ENCODE measurements around the gene NR3C1.

The NR3C1 gene

DNA sequence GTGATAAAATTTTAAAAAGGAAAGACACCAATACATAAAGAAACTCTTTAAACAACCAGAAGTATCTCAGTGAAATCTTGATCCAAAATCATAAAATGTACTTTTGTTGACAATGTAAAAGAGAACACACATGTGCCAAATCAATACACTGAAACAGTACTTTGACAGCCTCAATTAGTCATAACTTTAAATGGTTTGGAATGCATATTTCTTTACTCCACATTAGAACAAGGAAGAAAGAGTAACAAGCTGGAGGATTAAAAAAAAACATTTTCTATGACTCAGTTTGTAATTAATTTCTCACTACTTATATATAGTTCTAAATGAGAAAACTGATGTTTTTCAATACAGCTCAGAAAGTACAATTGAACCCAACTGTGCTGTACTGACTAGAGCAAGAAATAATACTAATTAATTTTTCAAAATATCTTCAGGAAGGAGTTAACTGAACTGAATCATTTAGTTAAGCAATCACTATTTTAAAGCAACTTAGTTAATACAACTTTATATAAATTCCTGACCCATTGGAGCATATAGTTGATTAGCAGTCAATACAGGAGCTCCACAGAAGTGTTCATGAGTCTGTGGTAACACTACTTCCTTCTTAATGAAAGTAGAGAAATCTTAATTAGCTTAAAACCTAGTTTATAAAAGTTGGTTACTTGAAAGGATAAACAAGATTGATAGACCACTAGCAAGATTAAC, 101.0 kb downstream of the NR3C1 start:
- no peaks in the 10 kb centered on the region for H3K9me3 ChIP-seq (ENCODE audit: insufficient read depth, low read depth, low read length)
- no peak overlapping the region for H3K9ac ChIP-seq (ENCODE audit: low read depth, low read length)
- no peaks in the 10 kb centered on the region for H3K27me3 ChIP-seq (ENCODE audit: insufficient read depth, low read length)
- H3K4me3 ChIP-seq (ENCODE audit: low read length): no peak overlapping the region
- H3K36me3 ChIP-seq (ENCODE audit: insufficient read depth, low read length): no peaks in the 10 kb centered on the region
- H3K27ac ChIP-seq (ENCODE audit: low read depth, low read length): no peak overlapping the region
- H3K4me1 ChIP-seq (ENCODE audit: insufficient read depth, low read length): no peaks in the 10 kb centered on the region

DNA sequence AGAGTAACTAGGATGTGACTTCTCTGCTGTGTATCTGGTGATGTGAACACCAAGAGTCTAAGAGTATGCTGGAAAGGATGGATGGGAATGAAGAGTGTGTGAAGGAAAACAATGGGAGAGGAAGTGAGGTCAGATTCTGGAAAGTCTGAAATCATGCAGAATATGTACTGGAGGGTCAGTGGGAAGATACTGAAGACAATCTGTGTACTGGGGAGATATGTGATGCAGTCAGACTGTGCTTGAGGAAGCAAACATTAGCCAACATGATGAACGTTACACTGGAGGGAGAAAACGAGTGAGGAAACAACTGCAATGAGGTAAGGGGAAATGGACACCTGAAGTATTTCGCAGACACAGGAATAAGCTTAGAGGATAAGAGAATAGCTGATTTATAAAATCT, 105.7 kb downstream of the NR3C1 start:
- H3K27me3 ChIP-seq (ENCODE audit: insufficient read depth, low read length): no peaks in the 10 kb centered on the region
- H3K4me3 ChIP-seq (ENCODE audit: low read length): no peak overlapping the region
- no peaks in the 10 kb centered on the region for H3K4me1 ChIP-seq (ENCODE audit: insufficient read depth, low read length)
- no peak overlapping the region for H3K27ac ChIP-seq (ENCODE audit: low read depth, low read length)
- no peaks in the 10 kb centered on the region; the same call in 1 of the 2 replicates for H3K36me3 ChIP-seq (ENCODE audit: insufficient read depth, low read length)
- 96% methylated on average over 3 of the region's 3 CpGs for WGBS
- no peaks in the 10 kb centered on the region for H3K9me3 ChIP-seq (ENCODE audit: insufficient read depth, low read depth, low read length)
- H3K9ac ChIP-seq (ENCODE audit: low read depth, low read length): no peak overlapping the region

DNA sequence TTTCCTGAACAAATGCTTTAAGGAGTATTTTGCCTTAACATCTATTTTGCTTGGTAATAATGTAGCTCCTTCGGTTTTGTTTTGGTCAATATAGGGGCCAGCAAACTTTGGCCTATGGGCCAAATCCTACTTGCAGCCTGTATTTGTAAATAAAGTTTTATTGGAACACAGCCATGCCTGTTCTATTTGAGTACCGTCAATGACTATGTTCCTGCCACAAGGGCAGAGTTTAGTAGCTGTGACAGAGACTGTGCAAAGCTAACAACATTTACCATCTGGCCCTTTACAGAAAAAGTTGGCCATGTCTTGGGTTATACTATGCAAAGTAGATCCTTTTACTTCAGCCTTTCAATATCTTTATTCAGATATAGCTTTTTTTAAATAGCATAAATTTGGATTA, 113.4 kb downstream of the NR3C1 start:
- H3K36me3 ChIP-seq (ENCODE audit: insufficient read depth, low read length): no peaks in the 10 kb centered on the region
- WGBS: 90% methylated on average over 2 of the region's 2 CpGs
- H3K4me1 ChIP-seq (ENCODE audit: insufficient read depth, low read length): no peaks in the 10 kb centered on the region
- no peak overlapping the region for H3K27ac ChIP-seq (ENCODE audit: low read depth, low read length)
- no peaks in the 10 kb centered on the region for H3K9me3 ChIP-seq (ENCODE audit: insufficient read depth, low read depth, low read length)
- H3K4me3 ChIP-seq (ENCODE audit: low read length): no peak overlapping the region
- H3K9ac ChIP-seq (ENCODE audit: low read depth, low read length): no peak overlapping the region
- no peaks in the 10 kb centered on the region for H3K27me3 ChIP-seq (ENCODE audit: insufficient read depth, low read length)

DNA sequence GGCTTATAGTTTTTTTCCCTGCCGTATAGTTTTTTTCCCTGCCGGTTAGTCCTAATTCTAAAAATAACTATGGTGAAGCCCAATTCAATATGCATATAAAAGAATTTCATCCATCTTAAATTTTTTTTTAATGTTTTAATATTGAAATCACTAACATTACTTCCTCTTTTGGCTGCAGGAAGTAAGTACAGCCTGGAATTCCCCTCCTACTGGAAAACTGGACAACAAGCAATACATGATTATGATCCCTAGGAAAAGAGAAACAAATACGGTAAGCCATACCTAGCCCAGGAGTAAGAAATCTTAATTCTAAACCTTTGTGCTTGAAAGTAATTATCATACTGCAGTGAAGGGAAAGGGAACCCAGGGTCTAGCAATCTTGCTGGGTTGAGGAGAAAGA, 119.0 kb downstream of the NR3C1 start:
- 0 out of 2 replicates have a peak, but pooled peaks cover 2% of the 10 kb centered on the region for H3K36me3 ChIP-seq (ENCODE audit: insufficient read depth, low read length)
- no peaks in the 10 kb centered on the region for H3K27me3 ChIP-seq (ENCODE audit: insufficient read depth, low read length)
- peaks cover 3% of the 10 kb centered on the region; the same call in 1 of the 2 replicates for H3K9me3 ChIP-seq (ENCODE audit: insufficient read depth, low read depth, low read length)
- H3K27ac ChIP-seq (ENCODE audit: low read depth, low read length): no peak overlapping the region
- 100% methylated on average over 3 of the region's 3 CpGs for whole genome bisulfite sequencing
- H3K4me3 ChIP-seq (ENCODE audit: low read length): no peak overlapping the region
- H3K4me1 ChIP-seq (ENCODE audit: insufficient read depth, low read length): 0 out of 2 replicates have a peak, but pooled peaks cover 5% of the 10 kb centered on the region
- H3K9ac ChIP-seq (ENCODE audit: low read depth, low read length): no peak overlapping the region

DNA sequence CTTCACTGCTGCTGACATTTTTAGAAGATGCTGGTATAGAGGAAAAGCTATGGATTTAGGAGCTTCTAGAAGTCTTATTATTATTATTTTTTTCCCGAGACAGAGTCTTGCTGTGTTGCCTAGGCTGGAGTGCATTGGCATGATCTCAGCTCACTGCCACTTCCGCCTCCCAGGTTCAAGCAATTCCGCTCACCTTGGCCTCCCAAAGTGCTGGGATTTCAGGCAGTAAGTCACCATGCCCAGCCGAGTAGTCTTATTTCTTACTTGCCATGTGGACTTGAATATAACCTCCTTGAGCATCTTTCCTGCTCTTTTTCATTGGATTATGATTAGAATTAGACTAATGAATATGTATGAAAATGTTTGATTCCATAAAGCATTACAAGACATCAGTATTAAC, 119.5 kb downstream of the NR3C1 start:
- H3K27ac ChIP-seq (ENCODE audit: low read depth, low read length): no peak overlapping the region
- H3K4me3 ChIP-seq (ENCODE audit: low read length): no peak overlapping the region
- H3K27me3 ChIP-seq (ENCODE audit: insufficient read depth, low read length): no peaks in the 10 kb centered on the region
- 94% methylated on average over 4 of the region's 4 CpGs for WGBS
- H3K9ac ChIP-seq (ENCODE audit: low read depth, low read length): no peak overlapping the region
- peaks cover 3% of the 10 kb centered on the region; the same call in 1 of the 2 replicates for H3K9me3 ChIP-seq (ENCODE audit: insufficient read depth, low read depth, low read length)
- 0 out of 2 replicates have a peak, but pooled peaks cover 2% of the 10 kb centered on the region for H3K36me3 ChIP-seq (ENCODE audit: insufficient read depth, low read length)
- H3K4me1 ChIP-seq (ENCODE audit: insufficient read depth, low read length): 0 out of 2 replicates have a peak, but pooled peaks cover 11% of the 10 kb centered on the region

- H3K27me3 ChIP-seq (ENCODE audit: insufficient read depth, low read length): no peaks in the 10 kb centered on the region
- H3K9ac ChIP-seq (ENCODE audit: low read depth, low read length): no peak overlapping the region
- WGBS: 100% methylated on average over 1 of the region's 3 CpGs
- 0 out of 2 replicates have a peak, but pooled peaks cover 11% of the 10 kb centered on the region for H3K4me1 ChIP-seq (ENCODE audit: insufficient read depth, low read length)
- peaks cover 3% of the 10 kb centered on the region; the same call in 1 of the 2 replicates for H3K9me3 ChIP-seq (ENCODE audit: insufficient read depth, low read depth, low read length)
- H3K4me3 ChIP-seq (ENCODE audit: low read length): no peak overlapping the region
- H3K36me3 ChIP-seq (ENCODE audit: insufficient read depth, low read length): 0 out of 2 replicates have a peak, but pooled peaks cover 2% of the 10 kb centered on the region
- H3K27ac ChIP-seq (ENCODE audit: low read depth, low read length): no peak overlapping the region
Measured at GRCh38 chr5:143281226-143281625, 122.3 kb downstream of the NR3C1 start.

DNA sequence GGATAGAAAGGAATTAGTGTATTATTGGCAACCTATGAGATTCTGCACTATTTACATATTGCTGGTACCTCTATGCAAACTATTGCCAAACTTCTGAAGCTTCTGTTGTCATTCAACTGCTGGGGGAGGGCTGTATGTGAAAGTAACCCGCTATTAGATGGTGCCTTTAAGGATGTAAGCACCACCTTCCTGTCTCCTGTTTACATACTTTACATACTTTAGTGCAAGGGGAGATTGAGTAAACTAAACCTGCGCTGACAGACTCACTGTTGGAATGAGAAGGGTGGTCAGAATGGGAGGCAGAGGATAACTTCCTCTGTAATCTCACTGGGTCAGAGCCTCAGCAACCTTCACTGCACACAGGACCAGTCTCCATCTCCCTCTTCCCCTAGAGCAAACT, 123.8 kb downstream of the NR3C1 start:
- Histone ChIP-seq H3K27ac (ENCODE audit: low read depth, low read length) (no peak overlapping the region), H3K4me1 (ENCODE audit: insufficient read depth, low read length) (0 out of 2 replicates have a peak, but pooled peaks cover 11% of the 10 kb centered on the region), H3K9ac (ENCODE audit: low read depth, low read length) (no peak overlapping the region), H3K4me3 (ENCODE audit: low read length) (no peak overlapping the region), H3K9me3 (ENCODE audit: insufficient read depth, low read depth, low read length) (peaks cover 3% of the 10 kb centered on the region; the same call in 1 of the 2 replicates), H3K27me3 (ENCODE audit: insufficient read depth, low read length) (no peaks in the 10 kb centered on the region), H3K36me3 (ENCODE audit: insufficient read depth, low read length) (0 out of 2 replicates have a peak, but pooled peaks cover 2% of the 10 kb centered on the region)
- 0% methylated on average over 1 of the region's 2 CpGs for WGBS

GRCh38 chr5:143277536-143277935, 126.0 kb downstream of the NR3C1 start:
- H3K9me3 ChIP-seq (ENCODE audit: insufficient read depth, low read depth, low read length): no peaks in the 10 kb centered on the region
- no peaks in the 10 kb centered on the region for H3K27me3 ChIP-seq (ENCODE audit: insufficient read depth, low read length)
- H3K36me3 ChIP-seq (ENCODE audit: insufficient read depth, low read length): no peaks in the 10 kb centered on the region
- H3K4me1 ChIP-seq (ENCODE audit: insufficient read depth, low read length): 0 out of 2 replicates have a peak, but pooled peaks cover 11% of the 10 kb centered on the region
- H3K4me3 ChIP-seq (ENCODE audit: low read length): no peak overlapping the region
- H3K9ac ChIP-seq (ENCODE audit: low read depth, low read length): no peak overlapping the region
- WGBS: 95% methylated on average over 2 of the region's 2 CpGs
- H3K27ac ChIP-seq (ENCODE audit: low read depth, low read length): no peak overlapping the region

- Histone ChIP-seq H3K36me3 (ENCODE audit: insufficient read depth, low read length) (no peaks in the 10 kb centered on the region), H3K9me3 (ENCODE audit: insufficient read depth, low read depth, low read length) (no peaks in the 10 kb centered on the region), H3K27me3 (ENCODE audit: insufficient read depth, low read length) (no peaks in the 10 kb centered on the region), H3K9ac (ENCODE audit: low read depth, low read length) (no peak overlapping the region), H3K27ac (ENCODE audit: low read depth, low read length) (no peak overlapping the region), H3K4me3 (ENCODE audit: low read length) (no peak overlapping the region), H3K4me1 (ENCODE audit: insufficient read depth, low read length) (0 out of 2 replicates have a peak, but pooled peaks cover 11% of the 10 kb centered on the region)
- WGBS: 94% methylated on average over 4 of the region's 6 CpGs
Measured at GRCh38 chr5:143275512-143276363, 127.7 kb downstream of the NR3C1 start.

- no peaks in the 10 kb centered on the region for H3K27me3 ChIP-seq (ENCODE audit: insufficient read depth, low read length)
- 0 out of 2 replicates have a peak, but pooled peaks cover 8% of the 10 kb centered on the region for H3K4me1 ChIP-seq (ENCODE audit: insufficient read depth, low read length)
- H3K4me3 ChIP-seq (ENCODE audit: low read length): no peak overlapping the region
- H3K9ac ChIP-seq (ENCODE audit: low read depth, low read length): no peak overlapping the region
- no peak overlapping the region for H3K27ac ChIP-seq (ENCODE audit: low read depth, low read length)
- H3K36me3 ChIP-seq (ENCODE audit: insufficient read depth, low read length): no peaks in the 10 kb centered on the region
- 85% methylated on average over 1 of the region's 1 CpG for WGBS
- H3K9me3 ChIP-seq (ENCODE audit: insufficient read depth, low read depth, low read length): no peaks in the 10 kb centered on the region
Measured at GRCh38 chr5:143274952-143275351, 128.5 kb downstream of the NR3C1 start.

DNA sequence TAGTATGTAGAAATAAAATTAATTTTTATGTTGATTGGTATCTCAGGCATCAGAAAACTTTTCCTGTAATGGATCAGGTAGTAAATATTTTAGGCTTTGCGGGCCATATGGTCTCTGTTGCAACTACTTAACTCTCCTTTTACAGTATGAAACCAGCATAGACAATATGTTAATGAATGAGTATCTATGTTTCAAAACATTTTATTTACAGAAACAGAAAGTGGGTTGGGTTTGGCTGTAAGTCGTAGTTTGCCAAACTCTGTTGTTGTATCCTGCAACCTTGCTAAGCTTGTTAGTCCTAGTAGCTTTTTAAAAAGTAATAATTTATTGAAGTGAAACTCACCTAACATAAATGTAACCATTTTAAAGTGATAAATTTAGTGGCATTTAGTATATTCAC, 132.1 kb downstream of the NR3C1 start:
- Histone ChIP-seq H3K27ac (ENCODE audit: low read depth, low read length) (no peak overlapping the region), H3K36me3 (ENCODE audit: insufficient read depth, low read length) (no peaks in the 10 kb centered on the region), H3K9me3 (ENCODE audit: insufficient read depth, low read depth, low read length) (peaks cover 10% of the 10 kb centered on the region; the same call in 1 of the 2 replicates), H3K27me3 (ENCODE audit: insufficient read depth, low read length) (no peaks in the 10 kb centered on the region), H3K4me3 (ENCODE audit: low read length) (no peak overlapping the region), H3K9ac (ENCODE audit: low read depth, low read length) (no peak overlapping the region), H3K4me1 (ENCODE audit: insufficient read depth, low read length) (no peaks in the 10 kb centered on the region)
- WGBS: no CpG with 5 or more reads among the region's 2 CpGs
